Neural cell (in vitro differentiated cells): ENCODE data around the gene KRT36.

Experiments
- EP300 ChIP-seq: fragments of 450-650 bp; conservative IDR thresholded peaks from 2 replicates; pipeline ENCODE4 v1.6.1; 2014; ENCODE audit warnings: antibody characterized with exemption, mild to moderate bottlenecking, moderate library complexity; ENCODE audit not compliant: poor library complexity, severe bottlenecking
- EZH2 ChIP-seq: fragments of 200-600, 300-800 bp; shearing (Covaris generic), sonication (generic); IDR thresholded peaks from 2 replicates; pipeline ENCODE4 v1.6.1; 2014; ENCODE audit warnings: antibody characterized with exemption, low read length, borderline replicate concordance, mild to moderate bottlenecking; ENCODE audit not compliant: insufficient read depth, poor library complexity, severe bottlenecking
- POLR2AphosphoS5 ChIP-seq: IDR thresholded peaks from 2 replicates; pipeline ENCODE4 v1.6.1; 2012
- RAD21 ChIP-seq: fragments of 450-650 bp; conservative IDR thresholded peaks from 2 replicates; pipeline ENCODE4 v1.6.1; 2014; ENCODE audit warnings: antibody characterized with exemption, mild to moderate bottlenecking, moderate library complexity
- REST ChIP-seq: IDR thresholded peaks from 2 replicates; pipeline ENCODE4 v1.6.1; 2012; ENCODE audit warnings: borderline replicate concordance
- TAF1 ChIP-seq: IDR thresholded peaks from 2 replicates; pipeline ENCODE4 v1.6.1; 2012; ENCODE audit warnings: low read depth
- TF ChIP-seq, protein P1 (sequence below): fragments of 450-650 bp; IDR thresholded peaks from 2 replicates; pipeline ENCODE4 v1.5.1; 2014; ENCODE audit warnings: antibody characterized with exemption, mild to moderate bottlenecking, moderate library complexity; ENCODE audit not compliant: poor library complexity, severe bottlenecking

GRCh38 chr17:41529491-41529915 lies 39.8 kb upstream of the KRT36 start:
- TF ChIP-seq, protein P1, sequence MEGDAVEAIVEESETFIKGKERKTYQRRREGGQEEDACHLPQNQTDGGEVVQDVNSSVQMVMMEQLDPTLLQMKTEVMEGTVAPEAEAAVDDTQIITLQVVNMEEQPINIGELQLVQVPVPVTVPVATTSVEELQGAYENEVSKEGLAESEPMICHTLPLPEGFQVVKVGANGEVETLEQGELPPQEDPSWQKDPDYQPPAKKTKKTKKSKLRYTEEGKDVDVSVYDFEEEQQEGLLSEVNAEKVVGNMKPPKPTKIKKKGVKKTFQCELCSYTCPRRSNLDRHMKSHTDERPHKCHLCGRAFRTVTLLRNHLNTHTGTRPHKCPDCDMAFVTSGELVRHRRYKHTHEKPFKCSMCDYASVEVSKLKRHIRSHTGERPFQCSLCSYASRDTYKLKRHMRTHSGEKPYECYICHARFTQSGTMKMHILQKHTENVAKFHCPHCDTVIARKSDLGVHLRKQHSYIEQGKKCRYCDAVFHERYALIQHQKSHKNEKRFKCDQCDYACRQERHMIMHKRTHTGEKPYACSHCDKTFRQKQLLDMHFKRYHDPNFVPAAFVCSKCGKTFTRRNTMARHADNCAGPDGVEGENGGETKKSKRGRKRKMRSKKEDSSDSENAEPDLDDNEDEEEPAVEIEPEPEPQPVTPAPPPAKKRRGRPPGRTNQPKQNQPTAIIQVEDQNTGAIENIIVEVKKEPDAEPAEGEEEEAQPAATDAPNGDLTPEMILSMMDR = no peak
- TF ChIP-seq TAF1 (no peak), POLR2AphosphoS5 (no peak), EZH2 (no peak), REST (no peak), EP300 (no peak), RAD21 (no peak)
